ENCODE results near the gene SIRT3.
"Not testable (repeated sequence)": the region's sequence is repeated elsewhere in the genome, so short reads cannot be mapped to it uniquely, and the experiment has no call there.

Gene SIRT3

GRCh38 chr11:238346-238745 lies 2.2 kb upstream of the SIRT3 start:
- DNase-seq = not testable (repeated sequence)

- peak; percentile 85 for DNase-seq
Measured at GRCh38 chr11:236774-237767, 929 bp upstream of the SIRT3 start, which contains the start of gene PSMD13. Gene PSMD13 (plus strand): TSS chr11:236976. CDS start chr11:237050, 74 bp downstream.

- DNase-seq = no peak
Measured at GRCh38 chr11:235609-235996, 539 bp downstream of the SIRT3 start.

GRCh38 chr11:235180-235579 lies 962 bp downstream of the SIRT3 start:
- no peak for DNase-seq

GRCh38 chr11:232783-233565 lies 3.2 kb downstream of the SIRT3 start:
- DNase-seq = no peak

- no peak for DNase-seq
Measured at GRCh38 chr11:230431-230830, 5.7 kb downstream of the SIRT3 start.

- peak; percentile 40 for DNase-seq
Measured at GRCh38 chr11:227824-228379, 8.2 kb downstream of the SIRT3 start.

GRCh38 chr11:225734-226453 lies 10.2 kb downstream of the SIRT3 start:
- peak; percentile 80 for DNase-seq

- DNase-seq = no peak
Measured at GRCh38 chr11:224424-224823, 11.7 kb downstream of the SIRT3 start.

GRCh38 chr11:223884-224283 lies 12.3 kb downstream of the SIRT3 start:
- DNase-seq = no peak

- no peak for DNase-seq
Measured at GRCh38 chr11:223026-223789, 12.9 kb downstream of the SIRT3 start.

- no peak for DNase-seq
Measured at GRCh38 chr11:221998-222789, 13.9 kb downstream of the SIRT3 start.

- DNase-seq = no peak
Measured at GRCh38 chr11:221539-221938, 14.6 kb downstream of the SIRT3 start.

- not testable (repeated sequence) for DNase-seq
Measured at GRCh38 chr11:220641-221215, 15.4 kb downstream of the SIRT3 start.

- DNase-seq = no peak
Measured at GRCh38 chr11:218815-219593, 17.1 kb downstream of the SIRT3 start.

- no peak for DNase-seq
Measured at GRCh38 chr11:217704-218103, 18.4 kb downstream of the SIRT3 start.

GRCh38 chr11:216081-216974 lies 19.8 kb downstream of the SIRT3 start:
- no peak for DNase-seq

- DNase-seq = peak; percentile 67
Measured at GRCh38 chr11:215581-216037, 20.5 kb downstream of the SIRT3 start.

GRCh38 chr11:214083-214482 lies 22.1 kb downstream of the SIRT3 start:
- no peak for DNase-seq
